Measurements from ENCODE around the gene NAGK. TPM values are rescaled to one million over a fixed set of nuclear protein-coding genes. Genes with fewer than 3 reads are reported as not detected.
"Not testable (repeated sequence)": the region's sequence is repeated elsewhere in the genome, so short reads cannot be mapped to it uniquely, and the experiment has no call there.

NAGK gene
- total and polyA plus RNA-seq, 2 of the 8 experiments (the other 6 are each of a cell fraction or from before 2014, with no cell fraction given): 57.9 to 59.9 TPM

GRCh38 chr2:71085325-71086003, 17.0 kb downstream of the NAGK start:
- H4K8ac ChIP-seq (ENCODE audit: extremely low read depth, insufficient read depth, low read length); H3K14ac ChIP-seq (ENCODE audit: insufficient read length); H4K5ac ChIP-seq (ENCODE audit: insufficient read length, low read depth, low read length); H3K56ac ChIP-seq (replicated peaks; ENCODE audit: insufficient read length, low read depth, low read length); H3K27me3 ChIP-seq (replicated peaks in 1 of 4; ENCODE audit: control insufficient read depth in 3 of 4, extremely low read depth in 1 of 4, insufficient read depth in 3 of 4, low read length in 3 of 4); H2BK15ac ChIP-seq (ENCODE audit: low read length); H3K4me3 ChIP-seq (ENCODE audit: extremely low read depth in 1 of 4, insufficient read depth in 2 of 4, low read depth in 3 of 4, low read length in 4 of 4); H3K27ac ChIP-seq (ENCODE audit: low read depth, low read length); H3K36me3 ChIP-seq (ENCODE audit: control insufficient read depth in 2 of 4, insufficient read depth in 4 of 4, low read length in 3 of 4); H3K4me2 ChIP-seq (ENCODE audit: insufficient read depth in 1 of 2, low read depth in 2 of 2, low read length in 2 of 2); H3K79me2 ChIP-seq (ENCODE audit: control insufficient read depth in 1 of 2, insufficient read depth in 2 of 2, low read length in 2 of 2); H3K4ac ChIP-seq (replicated peaks; ENCODE audit: insufficient read length, low read depth, low read length); DNase-seq (ENCODE audit: low read depth in 1 of 2, low spot score in 2 of 2); H4K20me1 ChIP-seq (replicated peaks in 1 of 2; ENCODE audit: control insufficient read depth in 1 of 2, insufficient read depth in 2 of 2, low read length in 2 of 2); FAIRE-seq; H3K9ac ChIP-seq (replicated peaks in 1 of 4; ENCODE audit: extremely low read depth in 1 of 4, low read depth in 3 of 4, low read length in 3 of 4); H2AFZ ChIP-seq (ENCODE audit: low read length); H3K79me1 ChIP-seq (ENCODE audit: low read depth, low read length); H3K18ac ChIP-seq (ENCODE audit: extremely low read depth, low read length); H3K23me2 ChIP-seq (ENCODE audit: low read depth, low read length); H3K9me3 ChIP-seq (ENCODE audit: insufficient read depth in 2 of 2, low read depth in 1 of 2, low read length in 1 of 2); H3K23ac ChIP-seq (ENCODE audit: insufficient read length); H2BK120ac ChIP-seq (replicated peaks; ENCODE audit: low read depth, low read length): not testable (repeated sequence)
- peak overlapping the region; percentile 93 for H4K91ac ChIP-seq (replicated peaks; ENCODE audit: insufficient read length, low read length)
- peaks cover 7 to 10% (median 7%) of the 10 kb centered on the region in 4 experiments for H3K4me1 ChIP-seq (replicated peaks in 1 of 4; ENCODE audit: control insufficient read depth in 3 of 4, insufficient read depth in 4 of 4, low read length in 3 of 4)
- POLR2A ChIA-PET (ENCODE audit: partially characterized antibody): interaction anchor here (1.4 kb wide), 1 partner anchor 17 kb away, joined by 3 read pairs; the partner anchor contains the start of gene NAGK
- CTCF ChIA-PET (ENCODE audit: partially characterized antibody): interaction anchor here (1.7 kb wide), 1 partner anchor 67 kb away, joined by 4 read pairs; no protein-coding TSS in a partner anchor
- WGBS, 2 experiments (ENCODE audit: extremely low coverage in 1 of 2, insufficient coverage in 1 of 2, insufficient read length in 1 of 2, insufficient replicate concordance in 2 of 2, low coverage in 1 of 2, low lambda C conversion rate in 2 of 2, missing lambda C conversion rate in 1 of 2): 66% methylated on average over 9 of the region's 9 CpGs; no CpG with 5 or more reads in 1 of the 2 experiments
- H2BK20ac ChIP-seq (ENCODE audit: low read length): peak overlapping the region; percentile 93; the same call in 1 of the 2 replicates
- H2AK5ac ChIP-seq (ENCODE audit: low read depth, low read length): 0 out of 2 replicates have a peak overlapping the region, but pooled peaks have one; percentile 39
- peak overlapping the region; percentile 60; the same call in 1 of the 2 replicates for H2BK12ac ChIP-seq (ENCODE audit: low read depth, low read length)
- H2BK5ac ChIP-seq (ENCODE audit: low read depth, low read length): peak overlapping the region; percentile 90; the same call in 1 of the 2 replicates

- H3K14ac ChIP-seq (ENCODE audit: insufficient read length); H2BK20ac ChIP-seq (ENCODE audit: low read length); DNase-seq (ENCODE audit: low read depth in 1 of 2, low spot score in 2 of 2); H2BK5ac ChIP-seq (ENCODE audit: low read depth, low read length); H3K36me3 ChIP-seq (ENCODE audit: control insufficient read depth in 2 of 4, insufficient read depth in 4 of 4, low read length in 3 of 4); H4K20me1 ChIP-seq (replicated peaks in 1 of 2; ENCODE audit: control insufficient read depth in 1 of 2, insufficient read depth in 2 of 2, low read length in 2 of 2); H3K56ac ChIP-seq (replicated peaks; ENCODE audit: insufficient read length, low read depth, low read length); H4K8ac ChIP-seq (ENCODE audit: extremely low read depth, insufficient read depth, low read length); H3K79me2 ChIP-seq (ENCODE audit: control insufficient read depth in 1 of 2, insufficient read depth in 2 of 2, low read length in 2 of 2); H3K23ac ChIP-seq (ENCODE audit: insufficient read length); H4K5ac ChIP-seq (ENCODE audit: insufficient read length, low read depth, low read length); CTCF ChIA-PET (ENCODE audit: partially characterized antibody); H3K27me3 ChIP-seq (replicated peaks in 1 of 4; ENCODE audit: control insufficient read depth in 3 of 4, extremely low read depth in 1 of 4, insufficient read depth in 3 of 4, low read length in 3 of 4); H3K4me1 ChIP-seq (replicated peaks in 1 of 4; ENCODE audit: control insufficient read depth in 3 of 4, insufficient read depth in 4 of 4, low read length in 3 of 4); POLR2A ChIA-PET (ENCODE audit: partially characterized antibody); H3K27ac ChIP-seq (ENCODE audit: low read depth, low read length); H3K18ac ChIP-seq (ENCODE audit: extremely low read depth, low read length); H4K91ac ChIP-seq (replicated peaks; ENCODE audit: insufficient read length, low read length); FAIRE-seq; H2BK12ac ChIP-seq (ENCODE audit: low read depth, low read length); H3K4ac ChIP-seq (replicated peaks; ENCODE audit: insufficient read length, low read depth, low read length); H3K9ac ChIP-seq (replicated peaks in 1 of 4; ENCODE audit: extremely low read depth in 1 of 4, low read depth in 3 of 4, low read length in 3 of 4); H3K79me1 ChIP-seq (ENCODE audit: low read depth, low read length); H3K4me3 ChIP-seq (ENCODE audit: extremely low read depth in 1 of 4, insufficient read depth in 2 of 4, low read depth in 3 of 4, low read length in 4 of 4); H3K23me2 ChIP-seq (ENCODE audit: low read depth, low read length); H3K4me2 ChIP-seq (ENCODE audit: insufficient read depth in 1 of 2, low read depth in 2 of 2, low read length in 2 of 2); H2BK120ac ChIP-seq (replicated peaks; ENCODE audit: low read depth, low read length); H2AFZ ChIP-seq (ENCODE audit: low read length); H3K9me3 ChIP-seq (ENCODE audit: insufficient read depth in 2 of 2, low read depth in 1 of 2, low read length in 1 of 2); H2AK5ac ChIP-seq (ENCODE audit: low read depth, low read length); H2BK15ac ChIP-seq (ENCODE audit: low read length): not testable (repeated sequence)
- WGBS, 2 experiments (ENCODE audit: extremely low coverage in 1 of 2, insufficient coverage in 1 of 2, insufficient read length in 1 of 2, insufficient replicate concordance in 2 of 2, low coverage in 1 of 2, low lambda C conversion rate in 2 of 2, missing lambda C conversion rate in 1 of 2): 91% methylated on average over 14 of the region's 14 CpGs; no CpG with 5 or more reads in 1 of the 2 experiments
Measured at GRCh38 chr2:71089475-71089874, 21.0 kb downstream of the NAGK start.

All from H1 (cell line).